H1 (cell line): ENCODE measurements around the gene SETX. TPM values are rescaled to one million over a fixed set of nuclear protein-coding genes. Genes with fewer than 3 reads are reported as not detected.

ENCODE experiments used
- CTCF ChIA-PET: fragments of 300-600 bp; sonication (Branson Sonifier 250); formaldehyde crosslinking; loops from one replicate; lab custom pipeline; 2021; ENCODE audit not compliant: partially characterized antibody; lab: Charles Lee
- POLR2A ChIA-PET: fragments of 300-600 bp; sonication (Branson Sonifier 250); formaldehyde crosslinking; loops from one replicate; lab custom pipeline; 2021; ENCODE audit warnings: inconsistent platforms; ENCODE audit not compliant: partially characterized antibody; lab: Charles Lee
- DNase-seq, 2 experiments: peaks; one replicate each; pipeline versions ENCODE4 v3.0.0 to v3.0.0-alpha.2; 2010 to 2022; ENCODE audit warnings: low spot score in 2 of 2, low read depth in 1 of 2, mixed read lengths in 1 of 2
- FAIRE-seq: peaks from 2 replicates; lab custom pipeline; 2011; peaks lifted over from hg19 to GRCh38; lab: Jason Lieb, UNC
- H2AFZ ChIP-seq: 2 replicates; pipeline ENCODE4 v1.8.1; 2012; ENCODE audit warnings: low read length, inconsistent platforms
- H2AK5ac ChIP-seq: 2 replicates; pipeline ENCODE4 v1.6.1; 2013; ENCODE audit warnings: low read depth, low read length
- H2BK120ac ChIP-seq: replicated peaks from 2 replicates; pipeline ENCODE3; 2013; ENCODE audit warnings: low read depth, low read length, inconsistent platforms
- H2BK12ac ChIP-seq: 2 replicates; pipeline ENCODE4 v1.6.1; 2013; ENCODE audit warnings: low read depth, low read length
- H2BK15ac ChIP-seq: 2 replicates; pipeline ENCODE4 v1.6.1; 2013; ENCODE audit warnings: low read length
- H2BK20ac ChIP-seq: 2 replicates; pipeline ENCODE4 v1.6.1; 2013; ENCODE audit warnings: low read length
- H2BK5ac ChIP-seq: 2 replicates; pipeline ENCODE4 v1.6.1; 2013; ENCODE audit warnings: low read depth, low read length
- H3K14ac ChIP-seq: 2 replicates; pipeline ENCODE4 v1.6.1; 2013; ENCODE audit warnings: inconsistent platforms; ENCODE audit not compliant: insufficient read length
- H3K18ac ChIP-seq: 2 replicates; pipeline ENCODE4 v1.6.1; 2013; ENCODE audit warnings: low read length; ENCODE audit errors: extremely low read depth
- H3K23ac ChIP-seq: 2 replicates; pipeline ENCODE4 v1.6.1; 2013; ENCODE audit warnings: inconsistent platforms; ENCODE audit not compliant: insufficient read length
- H3K23me2 ChIP-seq: 2 replicates; pipeline ENCODE4 v1.6.1; 2013; ENCODE audit warnings: low read depth, low read length
- H3K27ac ChIP-seq: 2 replicates; pipeline ENCODE4 v1.6.1; 2011; ENCODE audit warnings: low read depth, low read length, inconsistent platforms
- H3K27me3 ChIP-seq, 4 experiments: replicated peaks in 1 of 4; 1 replicate in 1 of 4; 2 replicates in 3 of 4; pipeline versions ENCODE4 v1.6.1 to v1.8.1; 2011 to 2013; ENCODE audit warnings: low read length in 3 of 4, mild to moderate bottlenecking in 3 of 4, inconsistent platforms in 2 of 4, mixed read lengths in 2 of 4, moderate library complexity in 1 of 4; ENCODE audit not compliant: control insufficient read depth in 3 of 4, insufficient read depth in 3 of 4; ENCODE audit errors: extremely low read depth in 1 of 4
- H3K36me3 ChIP-seq, 4 experiments: 2 replicates each; pipeline versions ENCODE4 v1.6.1 to v1.8.1; 2011 to 2013; ENCODE audit warnings: mild to moderate bottlenecking in 4 of 4, low read length in 3 of 4, moderate library complexity in 2 of 4, control low read depth in 1 of 4, inconsistent platforms in 1 of 4; ENCODE audit not compliant: insufficient read depth in 4 of 4, control insufficient read depth in 2 of 4
- H3K4ac ChIP-seq: replicated peaks from 2 replicates; pipeline ENCODE3; 2013; ENCODE audit warnings: low read length, low read depth, mixed read lengths, inconsistent platforms; ENCODE audit not compliant: insufficient read length
- H3K4me1 ChIP-seq, 4 experiments: replicated peaks in 1 of 4; 1 replicate in 1 of 4; 2 replicates in 3 of 4; pipeline versions ENCODE4 v1.6.1 to v1.8.1; 2011 to 2013; ENCODE audit warnings: low read length in 3 of 4, inconsistent platforms in 2 of 4, mixed read lengths in 1 of 4; ENCODE audit not compliant: insufficient read depth in 4 of 4, control insufficient read depth in 3 of 4
- H3K4me2 ChIP-seq, 2 experiments: 2 replicates each; pipeline versions ENCODE4 v1.6.1 to v1.8.1; 2011 to 2013; ENCODE audit warnings: low read depth in 2 of 2, low read length in 2 of 2, control low read depth in 1 of 2, inconsistent platforms in 1 of 2, mild to moderate bottlenecking in 1 of 2; ENCODE audit not compliant: insufficient read depth in 1 of 2
- H3K4me3 ChIP-seq, 4 experiments: fragments of 200-600, 300-600 bp in 1 of 4; sonication (generic), shearing (Covaris generic), sonication (Bioruptor Twin) in 1 of 4; 2 replicates each; pipeline versions ENCODE4 v1.5.1 to v1.8.1; 2011 to 2016; ENCODE audit warnings: low read length in 4 of 4, low read depth in 3 of 4, control low read depth in 2 of 4, inconsistent platforms in 2 of 4, mild to moderate bottlenecking in 2 of 4, mixed read lengths in 1 of 4, moderate library complexity in 1 of 4; ENCODE audit not compliant: insufficient read depth in 2 of 4; ENCODE audit errors: extremely low read depth in 1 of 4
- H3K56ac ChIP-seq: replicated peaks from 2 replicates; pipeline ENCODE3; 2013; ENCODE audit warnings: low read depth, mild to moderate bottlenecking, mixed read lengths, low read length, inconsistent platforms; ENCODE audit not compliant: insufficient read length
- H3K79me1 ChIP-seq: 2 replicates; pipeline ENCODE4 v1.6.1; 2013; ENCODE audit warnings: low read depth, low read length, control low read depth
- H3K79me2 ChIP-seq, 2 experiments: 2 replicates each; pipeline versions ENCODE4 v1.6.1 to v1.8.1; 2012 to 2013; ENCODE audit warnings: low read length in 2 of 2, mild to moderate bottlenecking in 2 of 2, inconsistent platforms in 1 of 2; ENCODE audit not compliant: insufficient read depth in 2 of 2, control insufficient read depth in 1 of 2
- H3K9ac ChIP-seq, 4 experiments: replicated peaks in 1 of 4; 1 replicate in 1 of 4; 2 replicates in 3 of 4; pipeline versions ENCODE4 v1.6.1 to v1.8.1; 2011 to 2013; ENCODE audit warnings: low read depth in 3 of 4, low read length in 3 of 4, control low read depth in 2 of 4, mild to moderate bottlenecking in 2 of 4, moderate library complexity in 2 of 4, inconsistent platforms in 1 of 4; ENCODE audit errors: extremely low read depth in 1 of 4
- H3K9me3 ChIP-seq, 2 experiments: 2 replicates each; pipeline versions ENCODE4 v1.6.1 to v1.8.1; 2012 to 2013; ENCODE audit warnings: mild to moderate bottlenecking in 2 of 2, moderate library complexity in 2 of 2, control low read depth in 1 of 2, inconsistent platforms in 1 of 2, low read depth in 1 of 2, low read length in 1 of 2, mixed read lengths in 1 of 2; ENCODE audit not compliant: insufficient read depth in 2 of 2
- H4K20me1 ChIP-seq, 2 experiments: replicated peaks in 1 of 2; 2 replicates each; pipeline versions ENCODE3 to v1.8.1; 2011 to 2013; ENCODE audit warnings: inconsistent platforms in 2 of 2, low read length in 2 of 2, mild to moderate bottlenecking in 1 of 2; ENCODE audit not compliant: insufficient read depth in 2 of 2, control insufficient read depth in 1 of 2
- H4K5ac ChIP-seq: 2 replicates; pipeline ENCODE4 v1.6.1; 2013; ENCODE audit warnings: low read length, low read depth, mixed read lengths, inconsistent platforms; ENCODE audit not compliant: insufficient read length
- H4K8ac ChIP-seq: 2 replicates; pipeline ENCODE4 v1.8.0; 2013; ENCODE audit warnings: mild to moderate bottlenecking, moderate library complexity, low read length, inconsistent platforms; ENCODE audit not compliant: insufficient read depth; ENCODE audit errors: extremely low read depth
- H4K91ac ChIP-seq: replicated peaks from 2 replicates; pipeline ENCODE3; 2013; ENCODE audit warnings: low read length, mixed read lengths, inconsistent platforms; ENCODE audit not compliant: insufficient read length
- ATF2 ChIP-seq: IDR thresholded peaks from 2 replicates; pipeline ENCODE4 v1.6.1; 2012; ENCODE audit warnings: low read length, inconsistent platforms
- CBX8 ChIP-seq: fragments of 300-800, 300-1000 bp; sonication (generic); IDR thresholded peaks from 2 replicates; pipeline ENCODE4 v1.7.1; 2016; ENCODE audit warnings: low read depth, low read length, borderline replicate concordance
- CHD2 ChIP-seq: IDR thresholded peaks from 2 replicates; pipeline ENCODE4 v1.6.1; 2012; ENCODE audit warnings: low read length, improper control_type of control experiment
- EGR1 ChIP-seq: IDR thresholded peaks from 2 replicates; pipeline ENCODE4 v1.6.1; 2011; ENCODE audit warnings: low read depth, low read length, borderline replicate concordance
- EP300 ChIP-seq, 2 experiments: IDR thresholded peaks; 1 replicate in 1 of 2; 2 replicates in 1 of 2; pipeline ENCODE4 v1.6.1; 2011 to 2012; ENCODE audit warnings: low read depth in 2 of 2, low read length in 2 of 2, mild to moderate bottlenecking in 2 of 2, borderline replicate concordance in 1 of 2, inconsistent platforms in 1 of 2, moderate library complexity in 1 of 2
- FOSL1 ChIP-seq: IDR thresholded peaks from 2 replicates; pipeline ENCODE4 v1.6.1; 2011; ENCODE audit warnings: mild to moderate bottlenecking, low read depth, low read length, moderate library complexity; ENCODE audit not compliant: insufficient read depth
- GTF2F1 ChIP-seq: IDR thresholded peaks from 2 replicates; pipeline ENCODE4 v1.6.1; 2012; ENCODE audit warnings: low read depth, low read length, improper control_type of control experiment, borderline replicate concordance
- KDM1A ChIP-seq: fragments of 200-600, 300-600 bp; sonication (generic); IDR thresholded peaks from 2 replicates; pipeline ENCODE4 v1.7.1; 2016; ENCODE audit warnings: mild to moderate bottlenecking, low read length, borderline replicate concordance
- POU5F1 ChIP-seq: IDR thresholded peaks from 2 replicates; pipeline ENCODE4 v1.6.1; 2011; ENCODE audit warnings: low read depth, mild to moderate bottlenecking, low read length, moderate library complexity
- SIRT6 ChIP-seq: IDR thresholded peaks from one replicate; pipeline ENCODE4 v1.7.1; 2012; ENCODE audit warnings: low read length, inconsistent platforms
- SIX5 ChIP-seq: IDR thresholded peaks from 2 replicates; pipeline ENCODE4 v1.6.1; 2011; ENCODE audit warnings: mild to moderate bottlenecking, low read depth, low read length
- TEAD4 ChIP-seq: IDR thresholded peaks from 2 replicates; pipeline ENCODE4 v1.6.1; 2012; ENCODE audit warnings: low read depth, low read length, inconsistent platforms, mixed read lengths
- WGBS, 2 experiments: shearing (Covaris generic) in 1 of 2; methylation state at CpG; one replicate each; pipeline versions ENCODE4 v1.1.6 to v1.1.7; 2013 to 2015; ENCODE audit warnings: low lambda C conversion rate in 2 of 2, mixed read lengths in 2 of 2, inconsistent platforms in 1 of 2, low coverage in 1 of 2, missing lambda C conversion rate in 1 of 2; ENCODE audit not compliant: insufficient replicate concordance in 2 of 2, insufficient coverage in 1 of 2, insufficient read length in 1 of 2; ENCODE audit errors: extremely low coverage in 1 of 2, missing lambda C conversion rate in 1 of 2; 5-methylcytosine and 5-hydroxymethylcytosine counted together
- polyA plus RNA-seq, 7 experiments: library from polyadenylated mRNA; depleted of rRNA in 3 of 7; stranded (reverse) in 5 of 7; unstranded in 2 of 7; fragments of >200 nt in 5 of 7; fragments of 200-250 nt in 2 of 7; gene quantifications; 1 replicate in 5 of 7; 2 replicates in 1 of 7; 4 replicates in 1 of 7; pipeline versions ENCODE4 v1.2.1 to v1.2.3, GENCODE V29; 2011 to 2013; ENCODE audit warnings: missing spikeins in 2 of 7, mixed read lengths in 2 of 7
- total RNA-seq: library from RNA; stranded (reverse); fragmentation: NEBNext Ultra II Directional; extraction: Animal tissue kit (Norgen Biotek cat#: 25700); gene quantifications from 2 replicates; pipeline ENCODE4 v1.2.1, GENCODE V29; 2021

The SETX gene
- total and polyA plus RNA-seq, 2 of the 8 experiments (the other 6 are each of a cell fraction or from before 2014, with no cell fraction given): 15.1 to 37.9 TPM

- no peak overlapping the region for H4K91ac ChIP-seq
- no peak overlapping the region for H4K8ac ChIP-seq
- no peaks in the 10 kb centered on the region for H3K79me2 ChIP-seq
- H2AFZ ChIP-seq: no peak overlapping the region
- no peaks in the 10 kb centered on the region for H4K20me1 ChIP-seq
- FAIRE-seq (no peak), DNase-seq (no peak)
- no peak overlapping the region for H3K56ac ChIP-seq
- H2BK120ac ChIP-seq: no peak overlapping the region
- H3K23ac ChIP-seq: no peak overlapping the region
- no peak overlapping the region for H3K4me3 ChIP-seq
- no peak overlapping the region for H3K4me2 ChIP-seq
- no peak overlapping the region for H2BK5ac ChIP-seq
- no peaks in the 10 kb centered on the region for H3K4me1 ChIP-seq
- H3K4ac ChIP-seq: no peak overlapping the region
- no peaks in the 10 kb centered on the region for H3K23me2 ChIP-seq
- H3K18ac ChIP-seq: no peak overlapping the region
- H2AK5ac ChIP-seq: no peak overlapping the region
- POLR2A ChIA-PET: interaction anchor here (0.8 kb wide), 1 partner anchor 32 kb away, joined by 3 read pairs; no protein-coding TSS in a partner anchor
- H2BK20ac ChIP-seq: no peak overlapping the region
- 91% methylated on average over 3 of the region's 3 CpGs; no CpG with 5 or more reads in 1 of the 2 experiments for WGBS, 2 experiments
- H2BK15ac ChIP-seq: no peak overlapping the region
- H3K36me3 ChIP-seq: peaks cover 0 to 43% (median 36%) of the 10 kb centered on the region in 4 experiments; a peak in 7 of 8 replicates
- no peak overlapping the region for H2BK12ac ChIP-seq
- no peaks in the 10 kb centered on the region for H3K79me1 ChIP-seq
- H3K27ac ChIP-seq: no peak overlapping the region
- CTCF ChIA-PET: interaction anchor here (0.8 to 2.6 kb wide), 3 partner anchors 12 to 28 kb away, joined by 3 to 8 read pairs (median 3); no protein-coding TSS in a partner anchor
- H3K27me3 ChIP-seq: no peaks in the 10 kb centered on the region
- no peak overlapping the region for H4K5ac ChIP-seq
- no peak overlapping the region for H3K14ac ChIP-seq
- H3K9me3 ChIP-seq: no peaks in the 10 kb centered on the region
- no peak overlapping the region for H3K9ac ChIP-seq
- TF ChIP-seq ATF2: no peak
- TF ChIP-seq SIX5: no peak
- TF ChIP-seq CBX8: no peak
- no peak for TF ChIP-seq POU5F1
- no peak for TF ChIP-seq CHD2
- TF ChIP-seq GTF2F1: no peak
- no peak for TF ChIP-seq EP300 (IDR thresholded peaks at IDR 0.05; ENCODE audit: borderline replicate concordance in 1 of 2, low read depth in 2 of 2, low read length in 2 of 2)
- TF ChIP-seq SIRT6: no peak
- TF ChIP-seq KDM1A: no peak
- no peak for TF ChIP-seq TEAD4
- TF ChIP-seq EGR1: no peak
- no peak for TF ChIP-seq FOSL1
Measured at GRCh38 chr9:132287256-132287760, 67.5 kb downstream of the SETX start.
